Activated T-cell treated with anti-CD3 and anti-CD28 coated beads, Interleukin-2, amount 50 U/mL, for 4 hours (primary cell): ENCODE results near the gene DLGAP1. TPM values are rescaled to one million over a fixed set of nuclear protein-coding genes. Genes with fewer than 3 reads are reported as not detected.
A peak's percentile ranks its signal among the peaks of the same experiment; 100 is the strongest.

Source experiments
- ATAC-seq, 2 donors: fragments of 200-7000 bp; cut with Tn5 transposase; one replicate each; pipeline ENCODE4 v1.10.0; 2021
- DNase-seq: peaks from one replicate; pipeline ENCODE4 v3.0.0-alpha.2; 2020
- H3K27me3 Mint-ChIP-seq: one replicate; pipeline ENCODE4 v1.8.0; 2021; ENCODE audit warnings: low read depth, mixed read lengths
- H3K36me3 Mint-ChIP-seq: one replicate; pipeline ENCODE4 v1.8.0; 2022; ENCODE audit warnings: mixed read lengths; ENCODE audit not compliant: insufficient read depth
- H3K4me1 Mint-ChIP-seq: one replicate; pipeline ENCODE4 v1.8.0; 2021; ENCODE audit warnings: low read depth, mixed read lengths
- H3K4me3 Mint-ChIP-seq: one replicate; pipeline ENCODE4 v1.8.0; 2021; ENCODE audit warnings: mild to moderate bottlenecking, moderate library complexity, mixed read lengths
- H3K9me3 Mint-ChIP-seq: one replicate; pipeline ENCODE4 v1.8.0; 2021; ENCODE audit warnings: mixed read lengths
- total RNA-seq, 3 donors: library from RNA; stranded (reverse); gene quantifications; one replicate each; pipeline ENCODE4 v1.2.1, GENCODE V29; 2021

The DLGAP1 gene
- total RNA-seq, 3 donors from 2014 or later = 0.16 TPM; not detected in 2

GRCh38 chr18:3793111-3793510 lies 662.0 kb downstream of the DLGAP1 start:
- DNase-seq (no peak), ATAC-seq (no peak)
- H3K9me3 Mint-ChIP-seq = no peaks in the 10 kb centered on the region
- no peak overlapping the region for H3K4me3 Mint-ChIP-seq
- H3K4me1 Mint-ChIP-seq = no peaks in the 10 kb centered on the region
- peaks cover 8% of the 10 kb centered on the region for H3K27me3 Mint-ChIP-seq
- no peaks in the 10 kb centered on the region for H3K36me3 Mint-ChIP-seq

GRCh38 chr18:3792711-3793110 lies 662.4 kb downstream of the DLGAP1 start:
- Mint-ChIP-seq H3K36me3 (no peaks in the 10 kb centered on the region), H3K27me3 (peaks cover 9% of the 10 kb centered on the region), H3K4me1 (no peaks in the 10 kb centered on the region), H3K9me3 (no peaks in the 10 kb centered on the region), H3K4me3 (no peak overlapping the region)
- ATAC-seq = no peak
- DNase-seq = no peak

GRCh38 chr18:3791238-3791637 lies 663.9 kb downstream of the DLGAP1 start:
- Mint-ChIP-seq H3K36me3 (no peaks in the 10 kb centered on the region), H3K4me3 (no peak overlapping the region), H3K27me3 (peaks cover 16% of the 10 kb centered on the region), H3K4me1 (no peaks in the 10 kb centered on the region), H3K9me3 (no peaks in the 10 kb centered on the region)
- ATAC-seq = no peak
- no peak for DNase-seq

GRCh38 chr18:3790703-3791102 lies 664.4 kb downstream of the DLGAP1 start:
- H3K4me3 Mint-ChIP-seq = no peak overlapping the region
- no peaks in the 10 kb centered on the region for H3K36me3 Mint-ChIP-seq
- no peak for ATAC-seq
- no peak for DNase-seq
- H3K4me1 Mint-ChIP-seq = no peaks in the 10 kb centered on the region
- no peaks in the 10 kb centered on the region for H3K9me3 Mint-ChIP-seq
- H3K27me3 Mint-ChIP-seq = peaks cover 16% of the 10 kb centered on the region

- Mint-ChIP-seq H3K27me3 (peaks cover 16% of the 10 kb centered on the region), H3K36me3 (no peaks in the 10 kb centered on the region), H3K4me1 (no peaks in the 10 kb centered on the region), H3K9me3 (no peaks in the 10 kb centered on the region), H3K4me3 (no peak overlapping the region)
- DNase-seq (no peak), ATAC-seq (no peak)
Measured at GRCh38 chr18:3789525-3789924, 665.6 kb downstream of the DLGAP1 start.

- ATAC-seq (no peak), DNase-seq (no peak)
- Mint-ChIP-seq H3K9me3 (no peaks in the 10 kb centered on the region), H3K4me1 (no peaks in the 10 kb centered on the region), H3K36me3 (no peaks in the 10 kb centered on the region), H3K4me3 (no peak overlapping the region), H3K27me3 (peaks cover 16% of the 10 kb centered on the region)
Measured at GRCh38 chr18:3784949-3785348, 670.2 kb downstream of the DLGAP1 start.

- DNase-seq = no peak
- H3K36me3 Mint-ChIP-seq = no peaks in the 10 kb centered on the region
- peaks cover 9% of the 10 kb centered on the region for H3K27me3 Mint-ChIP-seq
- H3K4me3 Mint-ChIP-seq = no peak overlapping the region
- ATAC-seq = no peak
- no peaks in the 10 kb centered on the region for H3K9me3 Mint-ChIP-seq
- no peaks in the 10 kb centered on the region for H3K4me1 Mint-ChIP-seq
Measured at GRCh38 chr18:3782901-3783300, 672.2 kb downstream of the DLGAP1 start.

- ATAC-seq = no peak
- Mint-ChIP-seq H3K4me3 (no peak overlapping the region), H3K36me3 (no peaks in the 10 kb centered on the region), H3K9me3 (no peaks in the 10 kb centered on the region), H3K27me3 (no peaks in the 10 kb centered on the region), H3K4me1 (no peaks in the 10 kb centered on the region)
- no peak for DNase-seq
Measured at GRCh38 chr18:3777719-3778118, 677.4 kb downstream of the DLGAP1 start.

- Mint-ChIP-seq H3K27me3 (no peaks in the 10 kb centered on the region), H3K9me3 (no peaks in the 10 kb centered on the region), H3K36me3 (no peaks in the 10 kb centered on the region), H3K4me3 (no peak overlapping the region), H3K4me1 (peaks cover under 1% of the 10 kb centered on the region)
- ATAC-seq (no peak), DNase-seq (no peak)
Measured at GRCh38 chr18:3777122-3777521, 678.0 kb downstream of the DLGAP1 start.

GRCh38 chr18:3775996-3776395 lies 679.1 kb downstream of the DLGAP1 start:
- Mint-ChIP-seq H3K9me3 (no peaks in the 10 kb centered on the region), H3K4me3 (no peak overlapping the region), H3K4me1 (peaks cover 10% of the 10 kb centered on the region), H3K36me3 (no peaks in the 10 kb centered on the region), H3K27me3 (peaks cover 3% of the 10 kb centered on the region)
- no peak for ATAC-seq
- no peak for DNase-seq

- no peak overlapping the region for H3K4me3 Mint-ChIP-seq
- no peak for ATAC-seq
Measured at GRCh38 chr18:3773303-3773702, 681.8 kb downstream of the DLGAP1 start.

GRCh38 chr18:3771121-3771971 lies 683.8 kb downstream of the DLGAP1 start:
- H3K27me3 Mint-ChIP-seq = peaks cover 28% of the 10 kb centered on the region
- ATAC-seq (peak; percentile 97 to 99), DNase-seq (peak; percentile 69)
- H3K4me1 Mint-ChIP-seq = peaks cover 11% of the 10 kb centered on the region
- no peaks in the 10 kb centered on the region for H3K36me3 Mint-ChIP-seq
- peak overlapping the region; percentile 52 for H3K4me3 Mint-ChIP-seq
- H3K9me3 Mint-ChIP-seq = no peaks in the 10 kb centered on the region

More at GRCh38 chr18:3773303-3773702, 681.8 kb downstream of the DLGAP1 start:
- Mint-ChIP-seq H3K27me3 (peaks cover 16% of the 10 kb centered on the region), H3K9me3 (no peaks in the 10 kb centered on the region), H3K36me3 (no peaks in the 10 kb centered on the region), H3K4me1 (peaks cover 11% of the 10 kb centered on the region)
- DNase-seq = no peak

- Mint-ChIP-seq H3K36me3 (no peaks in the 10 kb centered on the region), H3K27me3 (peaks cover 15% of the 10 kb centered on the region), H3K4me3 (no peak overlapping the region), H3K9me3 (peaks cover 9% of the 10 kb centered on the region), H3K4me1 (no peaks in the 10 kb centered on the region)
- no peak for DNase-seq
- no peak for ATAC-seq
Measured at GRCh38 chr18:3761266-3761665, 693.8 kb downstream of the DLGAP1 start.

GRCh38 chr18:3760741-3761140 lies 694.4 kb downstream of the DLGAP1 start:
- DNase-seq = no peak
- Mint-ChIP-seq H3K4me3 (no peak overlapping the region), H3K4me1 (no peaks in the 10 kb centered on the region), H3K27me3 (peaks cover 14% of the 10 kb centered on the region), H3K9me3 (peaks cover 9% of the 10 kb centered on the region), H3K36me3 (no peaks in the 10 kb centered on the region)
- ATAC-seq = no peak

- Mint-ChIP-seq H3K27me3 (peaks cover 6% of the 10 kb centered on the region), H3K4me1 (no peaks in the 10 kb centered on the region), H3K4me3 (no peak overlapping the region), H3K36me3 (no peaks in the 10 kb centered on the region), H3K9me3 (peaks cover 9% of the 10 kb centered on the region)
- ATAC-seq (no peak), DNase-seq (no peak)
Measured at GRCh38 chr18:3759099-3759498, 696.0 kb downstream of the DLGAP1 start.
